HepG2 (cell line): ENCODE data around the gene TBL3. TPM values are rescaled to one million over a fixed set of nuclear protein-coding genes. Genes with fewer than 3 reads are reported as not detected.

Experiments
- FOSL1 ChIP-seq: sonication (generic); formaldehyde crosslinking; IDR thresholded peaks from 2 replicates; pipeline ENCODE4 v1.9.0; 2021; ENCODE audit warnings: missing genetic modification reagents, borderline replicate concordance
- GFI1 ChIP-seq: sonication (generic); formaldehyde crosslinking; IDR thresholded peaks from 2 replicates; pipeline ENCODE4 v1.5.0; 2020; ENCODE audit warnings: missing genetic modification reagents, mild to moderate bottlenecking, borderline replicate concordance
- NAIF1 ChIP-seq: sonication (generic); formaldehyde crosslinking; IDR thresholded peaks from 2 replicates; pipeline ENCODE4 v1.5.0; 2020; ENCODE audit warnings: mild to moderate bottlenecking, missing genetic modification reagents, borderline replicate concordance
- PAWR ChIP-seq: sonication (generic); formaldehyde crosslinking; IDR thresholded peaks from 2 replicates; pipeline ENCODE4 v1.4.0; 2020; ENCODE audit warnings: missing genetic modification reagents, mild to moderate bottlenecking, borderline replicate concordance
- POLR2A ChIP-seq, 2 experiments: IDR thresholded peaks; 2 replicates each; pipeline ENCODE4 v1.6.1; 2011; ENCODE audit warnings: low read depth in 2 of 2, low read length in 2 of 2, mild to moderate bottlenecking in 1 of 2, moderate library complexity in 1 of 2; ENCODE audit not compliant: insufficient read depth in 1 of 2
- ZNF441 ChIP-seq: sonication (generic); formaldehyde crosslinking; IDR thresholded peaks from 2 replicates; pipeline ENCODE4 v1.7.0; 2021; ENCODE audit warnings: missing genetic modification reagents, borderline replicate concordance
- ZNF605 ChIP-seq: sonication (generic); formaldehyde crosslinking; IDR thresholded peaks from 2 replicates; pipeline ENCODE4 v1.8.0; 2022; ENCODE audit warnings: mild to moderate bottlenecking, missing genetic modification reagents
- ZSCAN22 ChIP-seq: sonication (generic); formaldehyde crosslinking; IDR thresholded peaks from 2 replicates; pipeline ENCODE4 v1.4.0; 2020; ENCODE audit warnings: mild to moderate bottlenecking, missing genetic modification reagents
- polyA plus RNA-seq, 8 experiments: library from polyadenylated mRNA; depleted of rRNA in 3 of 8; stranded (reverse) in 7 of 8; unstranded in 1 of 8; fragments of >200 nt; fragmentation: Illumina TruSeq in 4 of 8; extraction: Trizol in 4 of 8; gene quantifications; 2 replicates each; pipeline versions ENCODE4 v1.2.1 to v1.2.3, GENCODE V29; 2011 to 2016; ENCODE audit warnings: low read depth in 4 of 8, missing spikeins in 1 of 8, mixed read lengths in 1 of 8; ENCODE audit not compliant: insufficient read depth in 1 of 8
- total RNA-seq, 5 experiments: library from RNA; depleted of rRNA; stranded (reverse); fragments of >200 nt; fragmentation: Illumina TruSeq; extraction: Trizol; gene quantifications; 2 replicates each; pipeline ENCODE4 v1.2.3, GENCODE V29; 2016; ENCODE audit warnings: low read depth in 1 of 5
- TF ChIP-seq, protein P1 (sequence below): sonication (generic); formaldehyde crosslinking; IDR thresholded peaks from 2 replicates; pipeline ENCODE4 v1.9.0; 2022; ENCODE audit warnings: missing genetic modification reagents, mild to moderate bottlenecking, borderline replicate concordance
- TF ChIP-seq, protein P2 (sequence below): sonication (generic); formaldehyde crosslinking; IDR thresholded peaks from 2 replicates; pipeline ENCODE4 v1.4.0; 2020; ENCODE audit warnings: missing genetic modification reagents, borderline replicate concordance

Gene TBL3
- total and polyA plus RNA-seq, 2 of the 13 experiments (the other 11 are each of a cell fraction or from before 2014, with no cell fraction given) = 16.8 to 38.0 TPM

DNA sequence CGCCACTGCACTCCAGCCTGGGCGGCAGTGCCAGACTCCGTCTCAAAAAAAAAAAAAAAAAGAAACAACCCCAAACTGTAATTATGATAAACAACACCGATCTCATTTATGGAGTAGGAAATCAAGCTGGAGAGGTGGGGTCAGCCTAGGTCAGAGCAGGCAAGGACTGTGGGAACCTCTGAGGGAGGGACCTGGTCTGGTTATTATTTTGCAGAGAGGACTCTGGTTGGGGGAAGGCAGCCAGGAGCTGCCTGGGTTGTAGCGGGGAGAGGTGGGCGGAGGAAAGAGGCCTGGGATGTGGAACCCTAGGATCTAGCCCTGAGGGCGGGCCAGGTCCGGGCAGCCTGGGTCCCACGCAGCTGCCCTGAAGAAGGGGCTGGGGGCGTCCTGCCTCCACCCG is 42.7 kb upstream of the TBL3 start (continued):
- TF ChIP-seq PAWR (CRISPR knock-in tag) (0 out of 2 replicates have a peak, but pooled peaks have one; percentile 1), FOSL1 (CRISPR knock-in tag) (no peak), ZNF441 (CRISPR knock-in tag) (peak; percentile 85), NAIF1 (CRISPR knock-in tag) (0 out of 2 replicates have a peak, but pooled peaks have one; percentile 37), ZSCAN22 (no peak), ZNF605 (CRISPR knock-in tag) (0 out of 2 replicates have a peak, but pooled peaks have one; percentile 19), GFI1 (CRISPR knock-in tag) (0 out of 2 replicates have a peak, but pooled peaks have one; percentile 25), POLR2A (IDR thresholded peaks at IDR 0.05; ENCODE audit: insufficient read depth in 1 of 2, low read depth in 2 of 2, low read length in 2 of 2) (peak in 1 of 2 experiments; percentile 33; a peak in 2 of 4 replicates)
- TF ChIP-seq, protein P1, sequence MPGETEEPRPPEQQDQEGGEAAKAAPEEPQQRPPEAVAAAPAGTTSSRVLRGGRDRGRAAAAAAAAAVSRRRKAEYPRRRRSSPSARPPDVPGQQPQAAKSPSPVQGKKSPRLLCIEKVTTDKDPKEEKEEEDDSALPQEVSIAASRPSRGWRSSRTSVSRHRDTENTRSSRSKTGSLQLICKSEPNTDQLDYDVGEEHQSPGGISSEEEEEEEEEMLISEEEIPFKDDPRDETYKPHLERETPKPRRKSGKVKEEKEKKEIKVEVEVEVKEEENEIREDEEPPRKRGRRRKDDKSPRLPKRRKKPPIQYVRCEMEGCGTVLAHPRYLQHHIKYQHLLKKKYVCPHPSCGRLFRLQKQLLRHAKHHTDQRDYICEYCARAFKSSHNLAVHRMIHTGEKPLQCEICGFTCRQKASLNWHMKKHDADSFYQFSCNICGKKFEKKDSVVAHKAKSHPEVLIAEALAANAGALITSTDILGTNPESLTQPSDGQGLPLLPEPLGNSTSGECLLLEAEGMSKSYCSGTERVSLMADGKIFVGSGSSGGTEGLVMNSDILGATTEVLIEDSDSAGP (CRISPR knock-in tag) = 0 out of 2 replicates have a peak, but pooled peaks have one; percentile 24
- TF ChIP-seq, protein P2, sequence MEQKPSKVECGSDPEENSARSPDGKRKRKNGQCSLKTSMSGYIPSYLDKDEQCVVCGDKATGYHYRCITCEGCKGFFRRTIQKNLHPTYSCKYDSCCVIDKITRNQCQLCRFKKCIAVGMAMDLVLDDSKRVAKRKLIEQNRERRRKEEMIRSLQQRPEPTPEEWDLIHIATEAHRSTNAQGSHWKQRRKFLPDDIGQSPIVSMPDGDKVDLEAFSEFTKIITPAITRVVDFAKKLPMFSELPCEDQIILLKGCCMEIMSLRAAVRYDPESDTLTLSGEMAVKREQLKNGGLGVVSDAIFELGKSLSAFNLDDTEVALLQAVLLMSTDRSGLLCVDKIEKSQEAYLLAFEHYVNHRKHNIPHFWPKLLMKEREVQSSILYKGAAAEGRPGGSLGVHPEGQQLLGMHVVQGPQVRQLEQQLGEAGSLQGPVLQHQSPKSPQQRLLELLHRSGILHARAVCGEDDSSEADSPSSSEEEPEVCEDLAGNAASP (CRISPR knock-in tag) = peak; percentile 25; the same call in 1 of the 2 replicates
- TF ChIP-seq, all 625 proteins: peak for 13
